Uterus (tissue), 2 donors: ENCODE measurements around the gene SCN8A.
A peak's percentile ranks its signal among the peaks of the same experiment; 100 is the strongest.

Experiments used
- POLR2A ChIP-seq, 2 donors: fragments of 450-650 bp; IDR thresholded peaks; one replicate each; pipeline ENCODE4 v1.6.1; 2016; ENCODE audit warnings: antibody characterized with exemption in 2 of 2, mild to moderate bottlenecking in 1 of 2, moderate library complexity in 1 of 2
- TF ChIP-seq, protein P1 (sequence below), 4 experiments: fragments of 200-600 bp in 2 of 4; fragments of 450-650 bp in 2 of 4; sonication (generic) in 2 of 4; IDR thresholded peaks; one replicate each; pipeline ENCODE4 v1.5.1; 2016 to 2019; ENCODE audit warnings: antibody characterized with exemption in 4 of 4, mild to moderate bottlenecking in 2 of 4, moderate library complexity in 1 of 4

DNA sequence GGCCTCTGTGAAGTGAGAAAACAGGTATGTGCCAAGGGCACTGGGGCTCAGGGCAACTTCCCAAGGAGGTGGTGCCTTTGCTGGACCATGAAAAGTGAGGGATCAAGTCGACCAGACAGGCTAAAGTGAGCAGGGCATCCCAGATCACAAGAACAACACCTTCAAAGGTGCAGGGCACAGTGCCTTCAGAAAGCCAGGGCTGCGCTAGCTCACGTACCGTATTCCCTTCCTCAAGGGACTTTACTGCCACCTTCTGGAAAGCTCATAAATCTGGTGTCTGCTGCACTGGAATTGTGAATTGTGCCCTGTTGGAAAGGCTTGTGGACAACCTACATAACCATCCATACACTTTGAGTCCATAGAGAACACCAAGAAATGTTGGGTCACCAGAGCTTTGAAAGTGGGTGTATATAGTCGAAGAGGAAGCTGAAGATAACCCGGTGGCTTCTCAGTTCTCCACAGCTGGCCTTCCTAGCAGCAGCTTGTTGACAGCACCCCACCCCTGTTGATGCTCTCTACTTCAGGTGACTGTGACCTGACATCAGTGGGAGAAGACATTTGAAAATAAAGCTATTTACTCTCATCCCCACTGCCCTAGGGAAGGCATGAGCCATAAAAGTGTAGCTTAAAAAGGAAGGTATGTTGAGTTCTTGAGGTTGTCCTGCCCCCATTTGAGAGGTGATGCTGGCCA, 233.0 kb downstream of the SCN8A start:
- no peak for TF ChIP-seq POLR2A (IDR thresholded peaks at IDR 0.05)
- TF ChIP-seq, protein P1, sequence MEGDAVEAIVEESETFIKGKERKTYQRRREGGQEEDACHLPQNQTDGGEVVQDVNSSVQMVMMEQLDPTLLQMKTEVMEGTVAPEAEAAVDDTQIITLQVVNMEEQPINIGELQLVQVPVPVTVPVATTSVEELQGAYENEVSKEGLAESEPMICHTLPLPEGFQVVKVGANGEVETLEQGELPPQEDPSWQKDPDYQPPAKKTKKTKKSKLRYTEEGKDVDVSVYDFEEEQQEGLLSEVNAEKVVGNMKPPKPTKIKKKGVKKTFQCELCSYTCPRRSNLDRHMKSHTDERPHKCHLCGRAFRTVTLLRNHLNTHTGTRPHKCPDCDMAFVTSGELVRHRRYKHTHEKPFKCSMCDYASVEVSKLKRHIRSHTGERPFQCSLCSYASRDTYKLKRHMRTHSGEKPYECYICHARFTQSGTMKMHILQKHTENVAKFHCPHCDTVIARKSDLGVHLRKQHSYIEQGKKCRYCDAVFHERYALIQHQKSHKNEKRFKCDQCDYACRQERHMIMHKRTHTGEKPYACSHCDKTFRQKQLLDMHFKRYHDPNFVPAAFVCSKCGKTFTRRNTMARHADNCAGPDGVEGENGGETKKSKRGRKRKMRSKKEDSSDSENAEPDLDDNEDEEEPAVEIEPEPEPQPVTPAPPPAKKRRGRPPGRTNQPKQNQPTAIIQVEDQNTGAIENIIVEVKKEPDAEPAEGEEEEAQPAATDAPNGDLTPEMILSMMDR (IDR thresholded peaks at IDR 0.05), result peak in 1 of 4 experiments; percentile 17
